HCT116 (cell line): ENCODE measurements around the gene CLDN14. TPM values are rescaled to one million over a fixed set of nuclear protein-coding genes. Genes with fewer than 3 reads are reported as not detected.

ENCODE experiments used
- ATAC-seq: fragments of 200-7000 bp; cut with Tn5 transposase; 2 replicates; pipeline ENCODE4 v1.9.1; 2020; ENCODE audit warnings: mild to moderate bottlenecking, moderate library complexity
- BruUV-seq: library from RNA; stranded (reverse); fragments of 400-500 nt; replicated peaks from 2 replicates; lab custom pipeline; 2021; lab: Mats Ljungman, UMichigan
- CTCF ChIA-PET: fragments of 300-600 bp; sonication (Branson Sonifier 250); formaldehyde crosslinking; loops from one replicate; lab custom pipeline; 2021; ENCODE audit warnings: antibody characterized with exemption; lab: Charles Lee
- POLR2A ChIA-PET: fragments of 300-600, 350-600 bp; sonication (Branson Sonifier 250); formaldehyde crosslinking; loops from one replicate; lab custom pipeline; 2021; ENCODE audit warnings: antibody characterized with exemption; lab: Charles Lee
- RAD21 ChIA-PET, 2 experiments: fragments of 300-600 bp; sonication (Branson Sonifier 250); formaldehyde crosslinking; loops; one replicate each; lab custom pipeline; 2023; ENCODE audit warnings: low total read pairs in 2 of 2; ENCODE audit not compliant: uncharacterized antibody in 2 of 2, unreplicated experiment in 2 of 2, low non-redundant PET in 1 of 2; lab: Charles Lee
- DNase-seq: peaks from one replicate; pipeline ENCODE4 v3.0.0-alpha.2; 2010; ENCODE audit warnings: low read depth, low spot score
- H2AFZ ChIP-seq: fragments of 200-600 bp; shearing (Covaris generic), sonication (generic); 2 replicates; pipeline ENCODE4 v1.6.1; 2017; ENCODE audit warnings: low read depth, mixed run types, mixed read lengths, antibody characterized with exemption, low read length; ENCODE audit not compliant: poor library complexity, severe bottlenecking
- H3K27ac ChIP-seq: 2 replicates; pipeline ENCODE4 v1.5.1; 2012; ENCODE audit warnings: low read depth, low read length
- H3K27me3 ChIP-seq: fragments of 200-600 bp; sonication (generic); 2 replicates; pipeline ENCODE4 v1.6.1; 2016; ENCODE audit warnings: mixed run types, low read length, mixed read lengths; ENCODE audit not compliant: insufficient read depth
- H3K36me3 ChIP-seq, 2 experiments: fragments of 200-500 bp in 1 of 2; fragments of 200-600 bp in 1 of 2; sonication (Bioruptor generic) in 1 of 2; sonication (generic) in 1 of 2; 2 replicates each; pipeline versions ENCODE4 v1.5.1 to v1.6.1; 2014 to 2016; ENCODE audit warnings: low read length in 2 of 2, inconsistent platforms in 1 of 2, mixed read lengths in 1 of 2, mixed run types in 1 of 2; ENCODE audit not compliant: insufficient read depth in 2 of 2, control insufficient read depth in 1 of 2
- H3K4me1 ChIP-seq, 2 experiments: fragments of 200-600 bp in 1 of 2; sonication (generic) in 1 of 2; 2 replicates each; pipeline versions ENCODE4 v1.5.1 to v1.6.1; 2012 to 2017; ENCODE audit warnings: low read length in 2 of 2, inconsistent platforms in 1 of 2, mild to moderate bottlenecking in 1 of 2, mixed read lengths in 1 of 2, mixed run types in 1 of 2, moderate library complexity in 1 of 2; ENCODE audit not compliant: insufficient read depth in 2 of 2, control insufficient read depth in 1 of 2
- H3K4me2 ChIP-seq: fragments of 200-600 bp; sonication (generic); 2 replicates; pipeline ENCODE4 v1.6.1; 2017; ENCODE audit warnings: mixed run types, low read length, mixed read lengths
- H3K4me3 ChIP-seq, 2 experiments: fragments of 200-600 bp in 1 of 2; sonication (generic) in 1 of 2; replicated peaks in 1 of 2; 2 replicates each; pipeline ENCODE4 v1.5.1; 2011 to 2016; ENCODE audit warnings: low read length in 2 of 2, control low read depth in 1 of 2, low read depth in 1 of 2, mild to moderate bottlenecking in 1 of 2, mixed read lengths in 1 of 2, mixed run types in 1 of 2
- H3K79me2 ChIP-seq: fragments of 200-600 bp; sonication (generic); 2 replicates; pipeline ENCODE4 v1.6.1; 2017; ENCODE audit warnings: mild to moderate bottlenecking, mixed run types, low read length, moderate library complexity, mixed read lengths; ENCODE audit not compliant: insufficient read depth
- H3K9ac ChIP-seq: fragments of 200-600 bp; sonication (generic); 2 replicates; pipeline ENCODE4 v1.6.1; 2016; ENCODE audit warnings: low read length, mixed read lengths
- H3K9me2 ChIP-seq: fragments of 200-600 bp; sonication (generic), shearing (Covaris generic); 2 replicates; pipeline ENCODE4 v1.6.1; 2017; ENCODE audit warnings: mixed run types, mild to moderate bottlenecking, moderate library complexity; ENCODE audit not compliant: insufficient read depth
- H3K9me3 ChIP-seq, 2 experiments: fragments of 200-500 bp in 1 of 2; fragments of 200-600 bp in 1 of 2; sonication (Bioruptor generic) in 1 of 2; sonication (generic) in 1 of 2; 2 replicates each; pipeline ENCODE4 v1.6.1; 2014 to 2017; ENCODE audit warnings: low read length in 2 of 2, mixed read lengths in 2 of 2, inconsistent platforms in 1 of 2, low read depth in 1 of 2, mild to moderate bottlenecking in 1 of 2, mixed run types in 1 of 2, moderate library complexity in 1 of 2; ENCODE audit not compliant: control insufficient read depth in 1 of 2, insufficient read depth in 1 of 2
- H4K20me1 ChIP-seq: fragments of 200-600 bp; sonication (generic), shearing (Covaris generic); 2 replicates; pipeline ENCODE4 v1.6.1; 2017; ENCODE audit warnings: mixed run types, mild to moderate bottlenecking, moderate library complexity; ENCODE audit not compliant: insufficient read depth
- ELF1 ChIP-seq: IDR thresholded peaks from 2 replicates; pipeline ENCODE4 v1.6.1; 2012; ENCODE audit warnings: low read depth, borderline replicate concordance
- FOSL1 ChIP-seq: IDR thresholded peaks from 2 replicates; pipeline ENCODE4 v1.6.1; 2012; ENCODE audit warnings: low read depth
- POLR2A ChIP-seq: IDR thresholded peaks from 2 replicates; pipeline ENCODE4 v1.7.0; 2011; ENCODE audit warnings: borderline replicate concordance; ENCODE audit not compliant: insufficient read depth, insufficient read length; ENCODE audit errors: extremely low read depth
- POLR2AphosphoS5 ChIP-seq: IDR thresholded peaks from 2 replicates; pipeline ENCODE4 v1.6.1; 2011; ENCODE audit warnings: mild to moderate bottlenecking, low read depth, low read length, moderate library complexity
- RAD21 ChIP-seq: IDR thresholded peaks from 2 replicates; pipeline ENCODE4 v1.6.1; 2012; ENCODE audit warnings: low read depth, mild to moderate bottlenecking
- TCF7L2 ChIP-seq: IDR thresholded peaks from 2 replicates; pipeline ENCODE4 v1.7.0; 2011; ENCODE audit warnings: borderline replicate concordance, inconsistent platforms; ENCODE audit not compliant: insufficient read depth, insufficient read length; ENCODE audit errors: extremely low read depth
- YY1 ChIP-seq: IDR thresholded peaks from 2 replicates; pipeline ENCODE4 v1.6.1; 2011; ENCODE audit warnings: low read length, low read depth, moderate library complexity, mild to moderate bottlenecking; ENCODE audit not compliant: insufficient replicate concordance; ENCODE audit errors: extremely low read depth
- ZNF274 ChIP-seq: fragments of 200-500 bp; sonication (Bioruptor generic); IDR thresholded peaks from 2 replicates; pipeline ENCODE4 v1.6.1; 2014; ENCODE audit warnings: mild to moderate bottlenecking, low read depth, low read length, inconsistent platforms
- intact Hi-C: fragments of 100-400 bp; cut with micrococcal nuclease; formaldehyde crosslinking; loops from 2 replicates; pipeline ENCODE4 v1.10.0; 2022
- total RNA-seq: library from RNA; stranded (reverse); gene quantifications from one replicate; pipeline ENCODE4 v1.2.1, GENCODE V29; 2021; ENCODE audit not compliant: unreplicated experiment
- TF ChIP-seq, protein P1 (sequence below): IDR thresholded peaks from 2 replicates; pipeline ENCODE4 v1.6.1; 2012; ENCODE audit warnings: low read depth

The CLDN14 gene
- total RNA-seq, 1 experiment from 2014 or later = not detected

DNA sequence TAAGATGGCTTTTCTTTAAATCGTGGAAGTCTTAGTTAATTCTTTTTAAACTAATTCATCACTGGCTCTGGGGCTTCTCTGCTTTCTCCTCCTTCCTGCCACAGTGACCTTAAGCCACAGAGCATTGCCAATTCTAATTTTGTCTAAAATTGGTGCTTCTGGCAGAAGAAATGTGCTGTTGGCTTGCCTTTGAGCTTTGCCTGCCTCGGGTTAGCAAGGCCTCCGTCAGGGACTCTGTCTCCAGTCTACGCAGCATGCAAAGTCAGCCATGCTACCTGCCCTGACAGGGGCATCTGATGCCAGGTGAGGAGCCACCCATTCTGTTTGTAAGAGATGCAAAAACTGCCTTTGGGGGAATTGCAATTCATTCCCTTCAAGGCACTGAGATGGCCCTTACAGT is 25.2 kb downstream of the CLDN14 start:
- DNase-seq (no peak), ATAC-seq (no peak)
- ChIA-PET RAD21 (no interaction called here), POLR2A (no interaction called here), CTCF (no interaction called here)
- Histone ChIP-seq H3K9me3 (no peaks in the 10 kb centered on the region), H3K4me1 (no peaks in the 10 kb centered on the region), H3K27me3 (no peaks in the 10 kb centered on the region), H4K20me1 (no peaks in the 10 kb centered on the region), H3K9me2 (no peaks in the 10 kb centered on the region), H3K36me3 (no peaks in the 10 kb centered on the region), H3K9ac (no peak overlapping the region), H2AFZ (no peak overlapping the region), H3K4me2 (no peak overlapping the region), H3K4me3 (no peak overlapping the region), H3K79me2 (no peaks in the 10 kb centered on the region), H3K27ac (no peak overlapping the region)
- no TSS peak for BruUV-seq
- TF ChIP-seq ELF1 (no peak), POLR2AphosphoS5 (no peak), TCF7L2 (no peak), FOSL1 (no peak), YY1 (no peak), ZNF274 (no peak), POLR2A (no peak), RAD21 (no peak)
- TF ChIP-seq, protein P1, sequence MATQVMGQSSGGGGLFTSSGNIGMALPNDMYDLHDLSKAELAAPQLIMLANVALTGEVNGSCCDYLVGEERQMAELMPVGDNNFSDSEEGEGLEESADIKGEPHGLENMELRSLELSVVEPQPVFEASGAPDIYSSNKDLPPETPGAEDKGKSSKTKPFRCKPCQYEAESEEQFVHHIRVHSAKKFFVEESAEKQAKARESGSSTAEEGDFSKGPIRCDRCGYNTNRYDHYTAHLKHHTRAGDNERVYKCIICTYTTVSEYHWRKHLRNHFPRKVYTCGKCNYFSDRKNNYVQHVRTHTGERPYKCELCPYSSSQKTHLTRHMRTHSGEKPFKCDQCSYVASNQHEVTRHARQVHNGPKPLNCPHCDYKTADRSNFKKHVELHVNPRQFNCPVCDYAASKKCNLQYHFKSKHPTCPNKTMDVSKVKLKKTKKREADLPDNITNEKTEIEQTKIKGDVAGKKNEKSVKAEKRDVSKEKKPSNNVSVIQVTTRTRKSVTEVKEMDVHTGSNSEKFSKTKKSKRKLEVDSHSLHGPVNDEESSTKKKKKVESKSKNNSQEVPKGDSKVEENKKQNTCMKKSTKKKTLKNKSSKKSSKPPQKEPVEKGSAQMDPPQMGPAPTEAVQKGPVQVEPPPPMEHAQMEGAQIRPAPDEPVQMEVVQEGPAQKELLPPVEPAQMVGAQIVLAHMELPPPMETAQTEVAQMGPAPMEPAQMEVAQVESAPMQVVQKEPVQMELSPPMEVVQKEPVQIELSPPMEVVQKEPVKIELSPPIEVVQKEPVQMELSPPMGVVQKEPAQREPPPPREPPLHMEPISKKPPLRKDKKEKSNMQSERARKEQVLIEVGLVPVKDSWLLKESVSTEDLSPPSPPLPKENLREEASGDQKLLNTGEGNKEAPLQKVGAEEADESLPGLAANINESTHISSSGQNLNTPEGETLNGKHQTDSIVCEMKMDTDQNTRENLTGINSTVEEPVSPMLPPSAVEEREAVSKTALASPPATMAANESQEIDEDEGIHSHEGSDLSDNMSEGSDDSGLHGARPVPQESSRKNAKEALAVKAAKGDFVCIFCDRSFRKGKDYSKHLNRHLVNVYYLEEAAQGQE = no peak
- intact Hi-C loops = no loop called here
